RCC 7860 (cell line): ENCODE data around the gene LRIG1.

ENCODE experiments used
- DNase-seq: peaks from one replicate; pipeline ENCODE4 v3.0.0-alpha.2; 2015; ENCODE audit warnings: low spot score
- FAIRE-seq: peaks from 2 replicates; lab custom pipeline; 2012; peaks lifted over from hg19 to GRCh38; lab: Jason Lieb, UNC

The LRIG1 gene

GRCh38 chr3:66473181-66473580, 27.6 kb downstream of the LRIG1 start:
- no peak for DNase-seq
- no peak for FAIRE-seq

- DNase-seq (peak; percentile 6), FAIRE-seq (no peak)
Measured at GRCh38 chr3:66472313-66473134, 28.3 kb downstream of the LRIG1 start.

GRCh38 chr3:66470956-66471686, 29.7 kb downstream of the LRIG1 start:
- FAIRE-seq = no peak

GRCh38 chr3:66470285-66470684, 30.5 kb downstream of the LRIG1 start:
- DNase-seq = no peak
- FAIRE-seq = no peak

More at GRCh38 chr3:66470956-66471686, 29.7 kb downstream of the LRIG1 start:
- no peak for DNase-seq

GRCh38 chr3:66469220-66469640, 31.6 kb downstream of the LRIG1 start:
- FAIRE-seq (no peak), DNase-seq (no peak)

GRCh38 chr3:66467996-66468735, 32.7 kb downstream of the LRIG1 start:
- DNase-seq (no peak), FAIRE-seq (no peak)

- FAIRE-seq (no peak), DNase-seq (no peak)
Measured at GRCh38 chr3:66466606-66467270, 34.1 kb downstream of the LRIG1 start.

GRCh38 chr3:66465587-66465986, 35.2 kb downstream of the LRIG1 start:
- DNase-seq (no peak), FAIRE-seq (no peak)

GRCh38 chr3:66465034-66465433, 35.8 kb downstream of the LRIG1 start:
- DNase-seq = no peak
- no peak for FAIRE-seq

GRCh38 chr3:66464512-66464894, 36.3 kb downstream of the LRIG1 start:
- FAIRE-seq (no peak), DNase-seq (no peak)

GRCh38 chr3:66463730-66464511, 36.9 kb downstream of the LRIG1 start:
- no peak for DNase-seq

GRCh38 chr3:66463054-66463631, 37.7 kb downstream of the LRIG1 start:
- DNase-seq (no peak), FAIRE-seq (no peak)

More at GRCh38 chr3:66463730-66464511, 36.9 kb downstream of the LRIG1 start:
- FAIRE-seq = no peak

- DNase-seq (no peak), FAIRE-seq (no peak)
Measured at GRCh38 chr3:66457252-66457651, 43.6 kb downstream of the LRIG1 start.

GRCh38 chr3:66456711-66457173, 44.1 kb downstream of the LRIG1 start:
- no peak for FAIRE-seq
- no peak for DNase-seq

GRCh38 chr3:66454464-66454859, 46.4 kb downstream of the LRIG1 start:
- no peak for FAIRE-seq
- no peak for DNase-seq

GRCh38 chr3:66453651-66454463, 47.0 kb downstream of the LRIG1 start:
- FAIRE-seq (no peak), DNase-seq (no peak)

GRCh38 chr3:66452303-66453011, 48.4 kb downstream of the LRIG1 start:
- FAIRE-seq (no peak), DNase-seq (no peak)

- no peak for FAIRE-seq
- DNase-seq = no peak
Measured at GRCh38 chr3:66451766-66452165, 49.1 kb downstream of the LRIG1 start.
